GM10266 (cell line): Measurements from ENCODE around the gene AGAP2.
A peak's percentile ranks its signal among the peaks of the same experiment; 100 is the strongest.
"Not testable (repeated sequence)": the region's sequence is repeated elsewhere in the genome, so short reads cannot be mapped to it uniquely, and the experiment has no call there.

Experiments used
- DNase-seq: peaks from one replicate; pipeline ENCODE4 v3.0.0; 2012; ENCODE audit errors: extremely low spot score
- CTCF ChIP-seq: IDR thresholded peaks from 2 replicates; pipeline ENCODE4 v1.5.1; 2012; ENCODE audit warnings: mild to moderate bottlenecking, low read depth; ENCODE audit not compliant: control insufficient read depth, insufficient read depth; ENCODE audit errors: missing control alignments

AGAP2 gene

GRCh38 chr12:57694459-57695019 is 44.0 kb downstream of the AGAP2 start:
- DNase-seq: no peak
- TF ChIP-seq CTCF: no peak

- DNase-seq: peak; percentile 95
- peak; percentile 72 for TF ChIP-seq CTCF
Observed at GRCh38 chr12:57693659-57694458, 44.7 kb downstream of the AGAP2 start, which contains the start of gene OS9. Gene OS9, plus strand, starts transcription at chr12:57694132. Its CDS starts 30 bp downstream, at chr12:57694162.

DNA sequence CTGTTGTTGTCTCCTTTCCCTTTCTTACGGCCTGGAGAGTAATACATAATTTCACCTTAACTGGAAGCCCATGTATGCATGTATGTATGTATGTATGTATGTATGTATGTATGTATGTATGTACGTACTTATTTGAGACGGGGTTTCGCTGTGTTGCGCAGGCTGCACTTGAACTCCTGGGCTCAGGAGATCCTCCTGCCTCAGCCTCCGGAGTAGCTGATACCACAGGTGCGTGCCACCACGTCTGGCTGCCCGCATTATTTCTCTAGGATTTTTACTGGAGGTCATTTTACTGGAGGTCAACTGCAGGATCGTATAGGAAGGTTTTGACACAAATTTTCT is 45.3 kb downstream of the AGAP2 start:
- TF ChIP-seq CTCF: no peak
- no peak for DNase-seq

DNA sequence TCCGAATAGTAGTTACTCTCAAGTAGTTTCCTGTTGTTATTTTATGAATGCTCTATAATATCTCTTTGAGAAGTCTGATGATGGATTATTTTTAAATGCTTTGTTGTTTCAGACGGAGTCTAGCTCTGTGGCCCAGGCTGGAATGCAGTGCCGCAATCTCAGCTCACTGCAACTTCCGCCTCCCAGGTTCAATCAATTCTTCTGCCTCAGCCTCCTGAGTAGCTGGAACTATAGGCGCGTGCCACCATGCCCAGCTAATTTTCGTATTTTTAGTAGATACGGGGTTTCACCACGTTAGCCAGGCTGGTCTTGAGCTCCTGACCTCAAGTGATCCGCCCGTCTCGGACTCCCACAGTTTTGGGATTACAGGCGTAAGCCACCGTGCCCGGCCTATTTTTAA is 46.0 kb downstream of the AGAP2 start:
- no peak for DNase-seq
- TF ChIP-seq CTCF: no peak

DNA sequence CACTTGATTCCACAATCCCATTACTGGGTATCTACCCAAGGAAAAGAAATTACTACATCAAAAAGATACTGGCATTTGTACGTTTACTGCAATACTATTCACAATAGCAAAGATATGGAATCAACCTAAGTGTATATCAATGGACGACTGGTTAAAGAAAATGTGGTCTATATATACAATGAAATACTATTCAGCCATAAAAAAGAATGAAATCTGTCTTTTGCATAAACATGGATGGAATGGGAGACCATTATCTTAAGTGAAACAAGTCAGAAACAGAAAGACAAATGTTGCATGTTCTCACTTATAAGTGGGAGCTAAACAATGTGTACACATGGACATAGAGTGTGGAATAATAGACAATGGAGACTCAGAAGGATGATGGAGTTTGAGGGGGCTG is 49.6 kb downstream of the AGAP2 start:
- DNase-seq: no peak
- TF ChIP-seq CTCF: no peak

- TF ChIP-seq CTCF: no peak
- no peak for DNase-seq
Observed at GRCh38 chr12:57687862-57688261, 50.7 kb downstream of the AGAP2 start.

DNA sequence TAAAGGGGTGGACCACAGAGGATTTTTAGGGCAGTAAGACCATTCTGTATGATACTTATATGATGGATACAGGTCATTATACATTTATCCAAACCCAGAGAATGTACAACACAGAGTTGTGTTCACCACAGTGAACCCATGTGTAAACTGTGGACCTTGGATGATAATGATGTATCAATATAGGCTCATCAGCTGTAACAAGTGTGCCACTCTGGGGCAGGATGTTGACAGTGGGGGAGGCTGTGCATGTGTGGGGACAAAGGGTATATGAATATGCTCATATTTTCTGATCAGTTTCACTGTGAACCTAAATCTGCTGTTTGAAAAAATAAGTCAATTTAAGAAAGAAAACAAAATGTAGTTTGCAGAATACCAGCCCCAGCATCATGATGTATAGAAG is 58.8 kb downstream of the AGAP2 start:
- no peak for TF ChIP-seq CTCF
- DNase-seq: no peak

GRCh38 chr12:57677947-57678346 is 60.6 kb downstream of the AGAP2 start:
- not testable (repeated sequence) for DNase-seq
